PC-3 (cell line): ENCODE measurements around the gene APOBEC2. TPM values are rescaled to one million over a fixed set of nuclear protein-coding genes. Genes with fewer than 3 reads are reported as not detected.

Experiments
- ATAC-seq: fragments of 200-7000 bp; cut with Tn5 transposase; 2 replicates; pipeline ENCODE4 v1.9.1; 2020; ENCODE audit warnings: mild to moderate bottlenecking, moderate library complexity
- BruUV-seq: library from RNA; stranded (reverse); fragments of 400-500 nt; replicated peaks from 2 replicates; lab custom pipeline; 2021; lab: Mats Ljungman, UMichigan
- CTCF ChIA-PET: fragments of 300-600 bp; sonication (Branson Sonifier 250); formaldehyde crosslinking; loops from one replicate; lab custom pipeline; 2022; ENCODE audit warnings: antibody characterized with exemption; lab: Charles Lee
- POLR2A ChIA-PET: fragments of 300-600 bp; sonication (Branson Sonifier 250); formaldehyde crosslinking; loops from one replicate; lab custom pipeline; 2022; ENCODE audit warnings: antibody characterized with exemption; ENCODE audit not compliant: unreplicated experiment; lab: Charles Lee
- DNase-seq: peaks from one replicate; pipeline ENCODE4 v3.0.0-alpha.2; 2015
- H2AFZ ChIP-seq: fragments of 300-600 bp; sonication (generic); 2 replicates; pipeline ENCODE4 v1.6.0; 2016; ENCODE audit warnings: antibody characterized with exemption, low read length
- H3F3A ChIP-seq: fragments of 300-600 bp; sonication (generic); one replicate; pipeline ENCODE4 v1.6.0; 2017; ENCODE audit warnings: antibody characterized with exemption, low read length, control low read depth, mild to moderate bottlenecking; ENCODE audit not compliant: unreplicated experiment
- H3K27ac ChIP-seq: fragments of 300-600 bp; sonication (generic); 2 replicates; pipeline ENCODE4 v1.5.1; 2016; ENCODE audit warnings: mild to moderate bottlenecking, low read length
- H3K27me3 ChIP-seq: fragments of 300-600 bp; sonication (generic); 2 replicates; pipeline ENCODE4 v1.6.1; 2016; ENCODE audit warnings: low read length, mixed read lengths
- H3K36me3 ChIP-seq: fragments of 300-600 bp; sonication (generic); 2 replicates; pipeline ENCODE4 v1.6.1; 2016; ENCODE audit warnings: low read depth, mixed run types, low read length, mixed read lengths
- H3K4me1 ChIP-seq: fragments of 300-600 bp; sonication (generic); 2 replicates; pipeline ENCODE4 v1.5.1; 2016; ENCODE audit warnings: low read length; ENCODE audit not compliant: insufficient read depth
- H3K4me2 ChIP-seq: fragments of 300-600 bp; sonication (generic); 2 replicates; pipeline ENCODE4 v1.6.0; 2016; ENCODE audit warnings: low read length
- H3K4me3 ChIP-seq: fragments of 300-600 bp; sonication (generic); 2 replicates; pipeline ENCODE4 v1.5.1; 2016; ENCODE audit warnings: mild to moderate bottlenecking, low read length, mixed read lengths
- H3K79me2 ChIP-seq: fragments of 300-600 bp; sonication (generic); 2 replicates; pipeline ENCODE4 v1.6.1; 2017; ENCODE audit warnings: low read length, mixed read lengths
- H3K9ac ChIP-seq: fragments of 300-600 bp; sonication (generic); 2 replicates; pipeline ENCODE4 v1.6.0; 2016; ENCODE audit warnings: mild to moderate bottlenecking, low read length
- H3K9me2 ChIP-seq: fragments of 300-600 bp; sonication (generic); replicated peaks from 2 replicates; pipeline ENCODE4 v1.6.1; 2016; ENCODE audit warnings: mixed run types, low read length, mixed read lengths
- H3K9me3 ChIP-seq: fragments of 300-600 bp; sonication (generic); 2 replicates; pipeline ENCODE4 v1.6.1; 2016; ENCODE audit warnings: low read length, mixed read lengths
- H4K20me1 ChIP-seq: fragments of 300-600 bp; sonication (generic); 2 replicates; pipeline ENCODE4 v1.6.1; 2016; ENCODE audit warnings: low read length, mixed read lengths
- EZH2 ChIP-seq: fragments of 300-600 bp; sonication (generic); IDR thresholded peaks from one replicate; pipeline ENCODE4 v1.6.1; 2017; ENCODE audit warnings: antibody characterized with exemption, mild to moderate bottlenecking, low read length; ENCODE audit not compliant: unreplicated experiment
- EZH2phosphoT487 ChIP-seq: fragments of 300-600 bp; sonication (generic); IDR thresholded peaks from 2 replicates; pipeline ENCODE4 v1.6.1; 2018; ENCODE audit warnings: mild to moderate bottlenecking, antibody characterized with exemption, low read length, borderline replicate concordance
- intact Hi-C: fragments of 100-400 bp; cut with micrococcal nuclease; formaldehyde crosslinking; loops from 2 replicates; pipeline ENCODE4 v1.9.0; 2023
- total RNA-seq: library from RNA; depleted of rRNA; stranded (reverse); fragments of >200 nt; gene quantifications from 2 replicates; pipeline ENCODE4 v1.2.3, GENCODE V29; 2014
- TF ChIP-seq, protein P1 (sequence below): fragments of 300-600 bp; sonication (generic); conservative IDR thresholded peaks from 2 replicates; pipeline ENCODE4 v1.5.1; 2017; ENCODE audit warnings: antibody characterized with exemption, low read depth, mild to moderate bottlenecking, low read length

The APOBEC2 gene
- total RNA-seq, 1 experiment from 2014 or later = not detected

DNA sequence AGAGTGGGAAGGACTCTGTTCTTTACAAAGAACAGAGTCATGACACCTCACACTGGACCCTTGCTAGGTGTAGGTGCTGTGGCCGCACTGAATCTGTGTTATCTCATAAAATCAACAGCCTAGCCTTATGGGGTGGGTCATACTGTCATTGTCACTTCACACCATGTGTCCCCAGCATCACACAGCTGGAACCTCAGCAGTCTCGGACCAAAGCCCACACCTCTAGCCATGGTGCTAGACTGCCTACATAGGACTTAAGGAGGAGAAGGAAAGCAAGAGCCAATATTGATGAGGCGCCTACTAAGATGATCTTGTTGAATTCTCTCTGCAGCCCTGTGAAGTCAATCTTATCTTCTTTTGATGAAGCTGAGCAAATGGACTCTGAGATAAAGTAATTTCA lies 45.0 kb upstream of the APOBEC2 start:
- Histone ChIP-seq H2AFZ (no peak overlapping the region), H3K9me3 (no peaks in the 10 kb centered on the region), H3K9ac (no peak overlapping the region), H3F3A (no peaks in the 10 kb centered on the region), H3K79me2 (no peaks in the 10 kb centered on the region), H3K36me3 (no peaks in the 10 kb centered on the region), H3K27ac (no peak overlapping the region), H3K27me3 (no peaks in the 10 kb centered on the region), H3K4me2 (no peak overlapping the region), H4K20me1 (no peaks in the 10 kb centered on the region), H3K4me3 (no peak overlapping the region), H3K4me1 (no peaks in the 10 kb centered on the region), H3K9me2 (no peaks in the 10 kb centered on the region)
- no TSS peak for BruUV-seq
- POLR2A ChIA-PET = interaction anchor here (0.6 kb wide), 2 partner anchors 46 to 673 kb away, joined by 3 to 7 read pairs; no protein-coding TSS in a partner anchor
- DNase-seq (no peak), ATAC-seq (no peak)
- CTCF ChIA-PET = no interaction called here
- intact Hi-C loops = no loop called here
- TF ChIP-seq EZH2phosphoT487 (no peak), EZH2 (no peak)
- TF ChIP-seq, protein P1, sequence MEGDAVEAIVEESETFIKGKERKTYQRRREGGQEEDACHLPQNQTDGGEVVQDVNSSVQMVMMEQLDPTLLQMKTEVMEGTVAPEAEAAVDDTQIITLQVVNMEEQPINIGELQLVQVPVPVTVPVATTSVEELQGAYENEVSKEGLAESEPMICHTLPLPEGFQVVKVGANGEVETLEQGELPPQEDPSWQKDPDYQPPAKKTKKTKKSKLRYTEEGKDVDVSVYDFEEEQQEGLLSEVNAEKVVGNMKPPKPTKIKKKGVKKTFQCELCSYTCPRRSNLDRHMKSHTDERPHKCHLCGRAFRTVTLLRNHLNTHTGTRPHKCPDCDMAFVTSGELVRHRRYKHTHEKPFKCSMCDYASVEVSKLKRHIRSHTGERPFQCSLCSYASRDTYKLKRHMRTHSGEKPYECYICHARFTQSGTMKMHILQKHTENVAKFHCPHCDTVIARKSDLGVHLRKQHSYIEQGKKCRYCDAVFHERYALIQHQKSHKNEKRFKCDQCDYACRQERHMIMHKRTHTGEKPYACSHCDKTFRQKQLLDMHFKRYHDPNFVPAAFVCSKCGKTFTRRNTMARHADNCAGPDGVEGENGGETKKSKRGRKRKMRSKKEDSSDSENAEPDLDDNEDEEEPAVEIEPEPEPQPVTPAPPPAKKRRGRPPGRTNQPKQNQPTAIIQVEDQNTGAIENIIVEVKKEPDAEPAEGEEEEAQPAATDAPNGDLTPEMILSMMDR = no peak

DNA sequence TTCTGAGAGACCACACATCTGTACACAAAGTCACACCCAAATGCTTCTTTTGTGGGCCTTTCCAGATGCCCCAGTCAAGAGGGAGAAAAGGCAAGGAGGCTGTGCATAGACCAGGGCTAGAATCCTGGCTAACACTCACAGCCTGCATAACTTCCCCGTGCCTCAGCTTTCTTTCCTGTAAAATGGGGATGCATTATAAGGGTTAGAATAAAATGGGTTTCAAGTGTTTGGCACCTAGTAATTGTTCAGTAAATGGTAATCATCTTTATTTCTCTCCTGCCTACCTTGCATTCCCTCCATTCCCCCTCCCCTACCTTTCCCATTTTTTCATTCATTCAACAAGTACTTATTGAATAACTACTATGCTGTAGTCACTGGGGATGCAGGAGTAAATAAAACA lies 43.3 kb upstream of the APOBEC2 start:
- DNase-seq (no peak), ATAC-seq (no peak)
- H3K4me2 ChIP-seq = no peak overlapping the region
- H3K27me3 ChIP-seq = no peaks in the 10 kb centered on the region
- no TSS peak for BruUV-seq
- H3K4me3 ChIP-seq = no peak overlapping the region
- CTCF ChIA-PET = no interaction called here
- H3K4me1 ChIP-seq = no peaks in the 10 kb centered on the region
- POLR2A ChIA-PET = no interaction called here
- H4K20me1 ChIP-seq = no peaks in the 10 kb centered on the region
- H3K36me3 ChIP-seq = no peaks in the 10 kb centered on the region
- H3K79me2 ChIP-seq = no peaks in the 10 kb centered on the region
- H3K9me2 ChIP-seq = no peaks in the 10 kb centered on the region
- no peak for TF ChIP-seq EZH2
- TF ChIP-seq EZH2phosphoT487 = no peak
- TF ChIP-seq, protein P1 = no peak
- no peak overlapping the region for H2AFZ ChIP-seq
- no peaks in the 10 kb centered on the region for H3F3A ChIP-seq
- no peaks in the 10 kb centered on the region for H3K9me3 ChIP-seq
- no peak overlapping the region for H3K9ac ChIP-seq
- no peak overlapping the region for H3K27ac ChIP-seq
- intact Hi-C loops = no loop called here

DNA sequence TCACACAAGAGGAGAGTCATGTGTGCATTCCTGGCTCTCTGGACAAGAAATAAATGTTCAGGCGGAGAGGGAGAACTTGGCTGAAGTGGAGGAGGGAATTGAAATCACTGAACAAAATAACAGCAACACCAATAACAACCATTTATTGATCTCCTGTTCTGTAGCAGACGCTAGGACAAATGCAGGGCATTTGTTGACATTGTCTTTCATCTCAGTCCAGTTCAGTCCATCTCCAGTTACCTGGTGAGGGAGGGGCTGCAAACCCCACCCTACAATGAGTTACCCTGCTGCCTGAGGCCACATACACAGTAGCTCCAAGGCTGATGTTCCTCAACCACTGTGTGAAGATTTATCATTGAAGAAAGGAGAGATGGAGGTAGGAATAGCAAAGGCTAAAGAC lies 41.3 kb upstream of the APOBEC2 start:
- H4K20me1 ChIP-seq = no peaks in the 10 kb centered on the region
- TF ChIP-seq EZH2 (no peak), EZH2phosphoT487 (no peak)
- TF ChIP-seq, protein P1 = no peak

More for the DNA sequence above, 41.3 kb upstream of the APOBEC2 start:
- H2AFZ ChIP-seq = no peak overlapping the region
- H3F3A ChIP-seq = no peaks in the 10 kb centered on the region
- intact Hi-C loops = no loop called here
- no peaks in the 10 kb centered on the region for H3K27me3 ChIP-seq
- no peaks in the 10 kb centered on the region for H3K9me2 ChIP-seq
- H3K9me3 ChIP-seq = no peaks in the 10 kb centered on the region
- no peak overlapping the region for H3K4me2 ChIP-seq
- no peak for DNase-seq
- H3K9ac ChIP-seq = no peak overlapping the region
- no peak overlapping the region for H3K27ac ChIP-seq
- no TSS peak for BruUV-seq
- H3K4me3 ChIP-seq = no peak overlapping the region
- no peaks in the 10 kb centered on the region for H3K36me3 ChIP-seq
- ChIA-PET POLR2A (no interaction called here), CTCF (no interaction called here)
- ATAC-seq = no peak
- no peaks in the 10 kb centered on the region for H3K79me2 ChIP-seq
- H3K4me1 ChIP-seq = no peaks in the 10 kb centered on the region
